ENCODE data around the gene NT5C2.
A peak's percentile ranks its signal among the peaks of the same experiment; 100 is the strongest.
"Not testable (repeated sequence)": the region's sequence is repeated elsewhere in the genome, so short reads cannot be mapped to it uniquely, and the experiment has no call there.

The NT5C2 gene

GRCh38 chr10:103199488-103199887, 6.4 kb upstream of the NT5C2 start:
- no peak for FAIRE-seq

- FAIRE-seq: no peak
Observed at GRCh38 chr10:103198648-103199047, 5.6 kb upstream of the NT5C2 start.

GRCh38 chr10:103197903-103198302, 4.8 kb upstream of the NT5C2 start:
- FAIRE-seq: no peak

GRCh38 chr10:103197174-103197573, 4.1 kb upstream of the NT5C2 start:
- FAIRE-seq: no peak

DNA sequence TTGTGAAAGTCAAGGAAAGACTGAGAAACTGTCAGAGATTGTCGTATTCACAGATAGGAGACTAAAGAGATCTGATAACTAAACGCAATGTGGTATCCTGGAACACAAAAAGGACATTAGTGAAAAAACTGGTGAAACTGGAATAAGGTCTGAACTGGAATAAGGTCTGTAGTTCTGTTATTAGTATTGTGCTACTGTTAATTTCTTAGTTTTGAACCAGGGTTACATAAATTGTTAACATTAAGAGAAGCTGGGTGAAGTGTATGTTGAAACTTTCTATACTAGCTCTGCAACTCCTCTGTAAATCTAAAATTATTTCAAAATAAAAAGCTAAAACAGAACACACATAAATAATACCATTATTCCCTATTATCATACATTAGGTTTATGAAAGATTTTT, 3.4 kb upstream of the NT5C2 start:
- no peak for FAIRE-seq

GRCh38 chr10:103193820-103194529, 903 bp upstream of the NT5C2 start:
- no peak for FAIRE-seq

DNA sequence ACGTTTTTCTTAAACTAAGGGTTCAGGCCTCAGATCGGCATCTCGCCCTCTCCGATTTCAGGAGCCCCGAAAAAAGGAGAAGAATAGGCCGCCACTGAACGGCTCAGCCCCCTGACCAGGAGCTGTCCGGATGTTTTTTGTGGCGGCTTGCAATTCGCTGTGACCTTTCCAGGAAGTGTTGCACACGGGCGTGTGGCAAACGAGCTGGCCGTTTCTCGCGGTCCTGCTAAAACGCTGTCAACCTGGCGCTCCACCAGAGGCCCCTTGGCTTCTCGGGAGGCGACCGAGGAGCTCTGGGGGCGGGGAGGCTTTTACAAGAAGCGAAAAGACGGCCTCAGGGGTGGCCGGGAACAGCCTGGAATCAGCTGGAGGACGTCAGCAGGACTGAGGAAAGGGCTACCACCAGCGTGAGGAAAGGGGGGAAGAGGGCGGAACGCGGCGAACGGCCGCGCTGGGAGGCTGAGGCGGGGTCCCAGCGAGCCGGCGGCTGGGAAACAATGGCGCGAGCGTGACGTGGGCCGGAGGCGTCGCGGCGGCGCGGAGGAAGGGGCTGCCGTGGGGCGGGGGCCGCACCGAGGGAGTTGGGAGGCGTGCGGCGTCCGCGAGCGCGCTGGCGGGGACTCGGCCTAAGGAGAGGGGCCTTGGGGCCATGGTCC, 493 bp downstream of the NT5C2 start:
- no peak for FAIRE-seq

DNA sequence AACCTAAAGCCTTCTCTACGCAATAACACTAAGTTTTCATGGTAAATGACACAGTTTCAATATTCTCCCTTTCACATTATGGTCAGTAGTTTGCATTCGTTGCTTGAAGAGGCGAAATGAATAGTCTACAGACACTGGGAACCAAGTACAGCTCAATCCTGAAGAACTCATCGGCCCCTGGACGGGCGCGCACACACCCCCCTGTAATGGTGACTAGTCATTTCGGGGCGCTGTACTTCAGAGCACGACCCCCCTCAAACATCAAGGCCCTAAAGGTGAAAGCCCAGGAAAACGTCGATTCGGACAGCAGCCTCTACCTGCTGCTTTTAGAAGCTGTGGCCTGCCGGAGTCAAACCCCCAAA, 1.0 kb downstream of the NT5C2 start:
- FAIRE-seq: no peak

DNA sequence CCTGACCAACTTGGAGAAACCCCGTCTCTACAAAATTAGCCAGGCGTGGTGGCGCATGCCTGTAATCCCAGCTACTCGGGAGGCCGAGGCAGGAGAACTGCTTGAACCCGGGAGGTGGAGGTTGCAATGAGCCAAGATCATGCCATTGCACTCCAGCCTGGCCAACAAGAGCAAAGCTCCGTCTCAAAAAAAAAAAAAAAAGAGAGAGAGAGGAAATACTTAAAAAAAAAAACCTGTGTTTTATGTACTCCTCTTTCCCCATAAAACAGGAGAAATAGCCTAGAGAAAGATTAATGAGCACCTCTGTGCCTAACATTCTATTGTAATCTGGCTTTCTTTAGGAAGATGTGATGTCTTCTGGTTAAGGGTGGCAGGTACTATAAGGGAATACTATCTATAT, 1.9 kb downstream of the NT5C2 start:
- FAIRE-seq: not testable (repeated sequence)

- FAIRE-seq: peak; percentile 81
Observed at GRCh38 chr10:103188853-103189252, 4.2 kb downstream of the NT5C2 start.

- no peak for FAIRE-seq
Observed at GRCh38 chr10:103186128-103186527, 6.9 kb downstream of the NT5C2 start.

GRCh38 chr10:103184615-103185014, 8.5 kb downstream of the NT5C2 start:
- no peak for FAIRE-seq

- not testable (repeated sequence) for FAIRE-seq
Observed at GRCh38 chr10:103183991-103184451, 9.1 kb downstream of the NT5C2 start.

- FAIRE-seq: no peak
Observed at GRCh38 chr10:103181244-103181643, 11.8 kb downstream of the NT5C2 start.

DNA sequence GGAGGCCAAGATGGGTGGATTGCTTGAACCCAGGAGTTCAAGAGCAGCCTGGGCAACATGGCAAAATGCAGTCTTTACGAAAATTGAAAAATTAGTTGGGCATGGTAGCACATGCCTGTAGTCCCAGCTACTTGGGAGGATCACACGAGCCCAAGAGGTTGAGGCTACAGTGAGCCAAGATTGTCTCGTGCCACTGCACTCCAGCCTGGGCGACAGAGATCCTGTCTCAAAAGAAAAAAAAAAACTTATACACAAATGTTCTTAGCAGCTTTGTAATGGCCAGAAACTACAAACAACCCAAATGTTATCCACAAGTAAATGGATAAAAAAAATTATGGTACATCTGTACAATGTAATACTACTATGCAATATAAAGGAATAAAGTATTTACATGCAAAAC, 12.6 kb downstream of the NT5C2 start:
- no peak for FAIRE-seq

GRCh38 chr10:103177123-103177522, 15.9 kb downstream of the NT5C2 start:
- no peak for FAIRE-seq

- no peak for FAIRE-seq
Observed at GRCh38 chr10:103175580-103176285, 17.3 kb downstream of the NT5C2 start.

DNA sequence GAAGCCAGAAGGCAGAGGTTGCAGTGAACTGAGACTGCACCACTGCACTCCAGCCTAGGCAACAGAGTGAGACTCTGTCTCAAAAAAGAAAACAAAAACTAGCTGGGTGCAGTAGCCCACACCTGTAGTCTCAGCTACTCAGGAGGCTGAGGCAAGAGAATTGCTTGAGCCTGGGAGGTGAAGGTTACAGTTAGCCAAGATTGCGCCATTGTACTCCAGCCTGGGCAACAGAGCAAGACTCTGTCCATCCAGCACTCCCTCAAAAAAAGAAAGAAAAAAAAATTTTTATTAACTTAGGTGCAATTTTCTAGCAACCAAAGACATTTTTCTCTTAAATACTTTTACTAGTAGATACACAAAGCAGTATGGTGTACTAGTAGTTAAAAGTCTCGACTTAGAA, 18.7 kb downstream of the NT5C2 start:
- not testable (repeated sequence) for FAIRE-seq

- peak; percentile 43 for FAIRE-seq
Observed at GRCh38 chr10:103171278-103171677, 21.8 kb downstream of the NT5C2 start.

- no peak for FAIRE-seq
Observed at GRCh38 chr10:103168438-103168837, 24.6 kb downstream of the NT5C2 start.

DNA sequence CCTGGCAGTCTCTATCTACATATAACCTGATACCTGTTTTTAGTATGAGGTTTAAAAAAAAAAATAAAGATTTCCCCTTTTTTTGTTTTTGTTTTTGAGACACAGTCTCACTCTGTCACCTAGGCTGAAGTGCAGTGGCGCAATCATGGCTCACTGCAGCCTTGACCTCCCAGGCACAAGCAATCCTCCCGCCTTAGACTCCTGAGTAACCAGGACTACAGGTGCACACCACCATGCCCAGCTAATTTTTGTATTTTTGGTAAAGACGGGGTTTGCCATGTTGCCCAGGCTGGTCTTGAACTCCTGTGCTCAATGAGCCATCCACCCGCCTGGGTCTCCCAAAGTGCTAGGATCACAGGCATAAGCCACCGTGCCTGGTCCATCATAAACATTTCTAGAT, 25.5 kb downstream of the NT5C2 start:
- FAIRE-seq: not testable (repeated sequence)

GRCh38 chr10:103166523-103166922, 26.5 kb downstream of the NT5C2 start:
- FAIRE-seq: no peak

GRCh38 chr10:103163766-103164403, 29.2 kb downstream of the NT5C2 start:
- not testable (repeated sequence) for FAIRE-seq
